Endothelial cell of umbilical vein (primary cell): Measurements from ENCODE around the gene MAL. TPM values are rescaled to one million over a fixed set of nuclear protein-coding genes. Genes with fewer than 3 reads are reported as not detected.

Source experiments
- BruUV-seq: library from RNA; stranded (reverse); fragments of 400-500 nt; replicated peaks from 2 replicates; lab custom pipeline; 2021; lab: Mats Ljungman, UMichigan
- CTCF ChIA-PET: fragments of 300-600, 350-600 bp; sonication (Branson Sonifier 250); formaldehyde crosslinking; loops from one replicate; lab custom pipeline; 2021; ENCODE audit warnings: antibody characterized with exemption, inconsistent platforms; lab: Charles Lee
- POLR2A ChIA-PET: fragments of 300-600, 350-600 bp; sonication (Branson Sonifier 250); formaldehyde crosslinking; loops from one replicate; lab custom pipeline; 2021; ENCODE audit warnings: antibody characterized with exemption, inconsistent platforms; lab: Charles Lee
- DNase-seq: peaks from one replicate; pipeline ENCODE4 v3.0.0-alpha.2; 2011; ENCODE audit warnings: low read depth, low spot score
- FAIRE-seq: peaks from 2 replicates; lab custom pipeline; 2011; peaks lifted over from hg19 to GRCh38; lab: Jason Lieb, UNC
- H2AFZ ChIP-seq: 2 replicates; pipeline ENCODE4 v1.6.0; 2012; ENCODE audit warnings: low read depth, low read length, control low read depth, inconsistent platforms
- H3K27ac ChIP-seq: 2 replicates; pipeline ENCODE4 v1.5.1; 2011; ENCODE audit warnings: low read depth, mild to moderate bottlenecking, control low read depth, low read length, moderate library complexity; ENCODE audit not compliant: insufficient read depth
- H3K27me3 ChIP-seq, 2 experiments: 2 replicates each; pipeline versions ENCODE4 v1.6.0 to v1.6.1; 2011; ENCODE audit warnings: low read length in 2 of 2, mixed read lengths in 1 of 2; ENCODE audit not compliant: control insufficient read depth in 2 of 2, insufficient read depth in 2 of 2
- H3K36me3 ChIP-seq, 2 experiments: 2 replicates in 1 of 2; 3 replicates in 1 of 2; pipeline ENCODE4 v1.5.1; 2011; ENCODE audit warnings: low read length in 2 of 2, mild to moderate bottlenecking in 1 of 2, moderate library complexity in 1 of 2; ENCODE audit not compliant: control insufficient read depth in 2 of 2, insufficient read depth in 2 of 2; ENCODE audit errors: extremely low read depth in 1 of 2
- H3K4me1 ChIP-seq: 3 replicates; pipeline ENCODE4 v1.5.1; 2011; ENCODE audit warnings: mild to moderate bottlenecking, low read length; ENCODE audit not compliant: control insufficient read depth, insufficient read depth; ENCODE audit errors: extremely low read depth
- H3K4me2 ChIP-seq: 2 replicates; pipeline ENCODE4 v1.6.1; 2011; ENCODE audit warnings: low read length, control low read depth, mixed read lengths; ENCODE audit not compliant: insufficient read depth
- H3K4me3 ChIP-seq, 3 experiments: fragments of 200-600 bp in 1 of 3; sonication (generic), shearing (Covaris generic) in 1 of 3; replicated peaks in 1 of 3; 2 replicates each; pipeline ENCODE4 v1.5.1; 2011 to 2016; ENCODE audit warnings: control low read depth in 3 of 3, low read length in 3 of 3, mild to moderate bottlenecking in 2 of 3, inconsistent platforms in 1 of 3, low read depth in 1 of 3, moderate library complexity in 1 of 3; ENCODE audit not compliant: insufficient read depth in 1 of 3
- H3K79me2 ChIP-seq: 2 replicates; pipeline ENCODE4 v1.6.0; 2012; ENCODE audit warnings: low read length, inconsistent platforms; ENCODE audit not compliant: control insufficient read depth, insufficient read depth
- H3K9ac ChIP-seq: replicated peaks from 2 replicates; pipeline ENCODE3; 2011; ENCODE audit warnings: low read length, control low read depth; ENCODE audit not compliant: insufficient read depth; ENCODE audit errors: extremely low read depth
- H3K9me1 ChIP-seq: replicated peaks from 3 replicates; pipeline ENCODE4 v1.6.0; 2011; ENCODE audit warnings: mild to moderate bottlenecking, low read length; ENCODE audit not compliant: control insufficient read depth, insufficient read depth; ENCODE audit errors: extremely low read depth
- H3K9me3 ChIP-seq: replicated peaks from 2 replicates; pipeline ENCODE4 v1.5.1; 2012; ENCODE audit warnings: low read length, inconsistent platforms; ENCODE audit not compliant: control insufficient read depth, insufficient read depth
- H4K20me1 ChIP-seq: replicated peaks from 2 replicates; pipeline ENCODE3; 2011; ENCODE audit warnings: mild to moderate bottlenecking, low read length; ENCODE audit not compliant: control insufficient read depth, insufficient read depth; ENCODE audit errors: extremely low read depth
- CTCF ChIP-seq, 2 donors: IDR thresholded peaks; 1 replicate in 1 of 2; 2 replicates in 1 of 2; pipeline ENCODE4 v1.5.1; 2011; ENCODE audit warnings: low read length in 2 of 2, mild to moderate bottlenecking in 2 of 2, moderate library complexity in 2 of 2, control low read depth in 1 of 2, inconsistent platforms in 1 of 2, low read depth in 1 of 2; ENCODE audit not compliant: insufficient read depth in 1 of 2; ENCODE audit errors: extremely low read depth in 1 of 2
- EZH2 ChIP-seq: IDR thresholded peaks from 2 replicates; pipeline ENCODE4 v1.6.1; 2012; ENCODE audit warnings: borderline replicate concordance, low read depth, mild to moderate bottlenecking, moderate library complexity, low read length, inconsistent platforms; ENCODE audit not compliant: severe bottlenecking
- FOS ChIP-seq: IDR thresholded peaks from 2 replicates; pipeline ENCODE4 v1.6.1; 2011; ENCODE audit warnings: mild to moderate bottlenecking, low read length, moderate library complexity, borderline replicate concordance; ENCODE audit not compliant: insufficient read depth
- GATA2 ChIP-seq: IDR thresholded peaks from 2 replicates; pipeline ENCODE4 v1.7.0; 2011; ENCODE audit warnings: low read depth, mild to moderate bottlenecking, moderate library complexity, mixed read lengths, low read length; ENCODE audit not compliant: insufficient read length, insufficient read depth
- JUN ChIP-seq: IDR thresholded peaks from 2 replicates; pipeline ENCODE4 v1.6.1; 2011; ENCODE audit warnings: borderline replicate concordance, low read depth; ENCODE audit not compliant: insufficient read length, insufficient read depth
- MAX ChIP-seq: IDR thresholded peaks from 2 replicates; pipeline ENCODE4 v1.6.1; 2011; ENCODE audit not compliant: insufficient read depth, insufficient read length
- MYC ChIP-seq: IDR thresholded peaks from one replicate; pipeline ENCODE4 v1.6.1; 2011; ENCODE audit warnings: mild to moderate bottlenecking, low read depth, low read length
- POLR2A ChIP-seq: IDR thresholded peaks from 2 replicates; pipeline ENCODE4 v1.6.1; 2012; ENCODE audit warnings: low read depth, mild to moderate bottlenecking, control low read depth, low read length
- POLR2AphosphoS5 ChIP-seq: IDR thresholded peaks from 2 replicates; pipeline ENCODE4 v1.6.1; 2012; ENCODE audit warnings: low read depth, mild to moderate bottlenecking, control low read depth, low read length, moderate library complexity; ENCODE audit not compliant: insufficient read depth
- dilution Hi-C: fragments of 300-500 bp; cut with MboI; formaldehyde crosslinking; loops from one replicate; pipeline ENCODE4 v1.15.0; 2019; ENCODE audit warnings: low sequenced_read_pairs; ENCODE audit not compliant: extremely low pct_ligation_motif_present
- intact Hi-C: fragments of 100-400 bp; cut with micrococcal nuclease; formaldehyde crosslinking; loops from one replicate; pipeline ENCODE4 v1.10.0; 2022
- polyA plus RNA-seq, 4 experiments: library from polyadenylated mRNA; depleted of rRNA in 3 of 4; stranded (reverse) in 3 of 4; unstranded in 1 of 4; fragments of >200 nt; gene quantifications; 2 replicates each; pipeline versions ENCODE4 v1.2.1 to v1.2.3, GENCODE V29; 2011 to 2012; ENCODE audit warnings: missing spikeins in 1 of 4
- total RNA-seq: library from RNA; stranded (reverse); gene quantifications from 2 replicates; pipeline ENCODE4 v1.2.3, GENCODE V29; 2021

The MAL gene
- total and polyA plus RNA-seq, 2 donors (not counting 3 experiments of a cell fraction or from before 2014, with no cell fraction given), result not detected

- Histone ChIP-seq H3K4me1 (no peaks in the 10 kb centered on the region), H3K9me3 (no peaks in the 10 kb centered on the region), H4K20me1 (no peaks in the 10 kb centered on the region), H3K4me3 (no peak overlapping the region), H3K9ac (no peak overlapping the region), H2AFZ (no peak overlapping the region), H3K79me2 (no peaks in the 10 kb centered on the region), H3K4me2 (no peak overlapping the region), H3K27me3 (peaks cover 2 to 3% of the 10 kb centered on the region in 2 experiments), H3K36me3 (no peaks in the 10 kb centered on the region), H3K27ac (no peak overlapping the region), H3K9me1 (no peaks in the 10 kb centered on the region)
- TF ChIP-seq MYC, result no peak
- TF ChIP-seq MAX, result no peak
- no peak for TF ChIP-seq JUN
- no peak for TF ChIP-seq GATA2
- TF ChIP-seq POLR2AphosphoS5, result no peak
- no peak for TF ChIP-seq POLR2A
- TF ChIP-seq FOS, result no peak
- no peak for TF ChIP-seq CTCF (IDR thresholded peaks at IDR 0.05; ENCODE audit: extremely low read depth in 1 of 2, insufficient read depth in 1 of 2, low read depth in 1 of 2, low read length in 2 of 2)
- no peak for TF ChIP-seq EZH2
- BruUV-seq, result no TSS peak
- DNase-seq, result no peak
- FAIRE-seq, result no peak
- ChIA-PET CTCF (no interaction called here), POLR2A (no interaction called here)
- dilution Hi-C loops, result no loop called here
- intact Hi-C loops, result no loop called here
Observed at GRCh38 chr2:94993176-94994062, 32.1 kb upstream of the MAL start.
